ENCODE data around the gene BSCL2. TPM values are rescaled to one million over a fixed set of nuclear protein-coding genes. Genes with fewer than 3 reads are reported as not detected.
A peak's percentile ranks its signal among the peaks of the same experiment; 100 is the strongest.

BSCL2 gene
- total RNA-seq, 1 donor from 2014 or later: 87.0 TPM

GRCh38 chr11:62647609-62648005, 59.6 kb downstream of the BSCL2 start:
- Histone ChIP-seq H3K9me3 (no peaks in the 10 kb centered on the region), H3K4me3 (no peak overlapping the region)

GRCh38 chr11:62646825-62647608, 60.2 kb downstream of the BSCL2 start:
- intact Hi-C loops (cut with DNase I): no loop called here
- no peak for DNase-seq
- H3K36me3 ChIP-seq: peaks cover 49% of the 10 kb centered on the region
- no peaks in the 10 kb centered on the region for H3K27me3 ChIP-seq (ENCODE audit: low read depth)
- H3K4me1 ChIP-seq: peaks cover 37% of the 10 kb centered on the region
- H3K27ac ChIP-seq: no peak overlapping the region
- no peak for TF ChIP-seq CTCF (IDR thresholded peaks at IDR 0.05)
- H3K9me3 ChIP-seq: no peaks in the 10 kb centered on the region
- H3K4me3 ChIP-seq: peak overlapping the region; percentile 90
- ATAC-seq: peak in 1 of 2 donors; percentile 1

More at GRCh38 chr11:62647609-62648005, 59.6 kb downstream of the BSCL2 start:
- intact Hi-C loops (cut with DNase I): no loop called here
- no peak overlapping the region for H3K27ac ChIP-seq
- no peak for DNase-seq
- TF ChIP-seq CTCF (IDR thresholded peaks at IDR 0.05): no peak
- no peak for ATAC-seq
- peaks cover 43% of the 10 kb centered on the region for H3K4me1 ChIP-seq
- peaks cover 44% of the 10 kb centered on the region for H3K36me3 ChIP-seq
- H3K27me3 ChIP-seq (ENCODE audit: low read depth): no peaks in the 10 kb centered on the region

- Histone ChIP-seq H3K27ac (peak within 1 kb of the TSS; percentile 93), H3K4me1 (peaks cover 29% of the 10 kb centered on the region), H3K4me3 (peak within 1 kb of the TSS; percentile 90), H3K9me3 (no peaks in the 10 kb centered on the region), H3K27me3 (ENCODE audit: low read depth) (no peaks in the 10 kb centered on the region), H3K36me3 (peaks cover 49% of the 10 kb centered on the region)
- ATAC-seq (peak; percentile 99), DNase-seq (peak; percentile 100)
- intact Hi-C loops (cut with DNase I): no loop called here
- TF ChIP-seq CTCF (IDR thresholded peaks at IDR 0.05): no peak
Measured at GRCh38 chr11:62645946-62646824, 61.0 kb downstream of the BSCL2 start, which contains the start of gene GANAB. Gene GANAB (minus strand): TSS chr11:62646613. CDS start chr11:62646599, 14 bp downstream.

GRCh38 chr11:62645671-62645945, 61.6 kb downstream of the BSCL2 start:
- TF ChIP-seq CTCF (IDR thresholded peaks at IDR 0.05): no peak
- ATAC-seq (no peak), DNase-seq (no peak)
- no peaks in the 10 kb centered on the region for H3K27me3 ChIP-seq (ENCODE audit: low read depth)
- peak overlapping the region; percentile 90 for H3K4me3 ChIP-seq
- peaks cover 49% of the 10 kb centered on the region for H3K36me3 ChIP-seq
- intact Hi-C loops (cut with DNase I): no loop called here
- H3K27ac ChIP-seq: peak overlapping the region; percentile 93
- peaks cover 23% of the 10 kb centered on the region for H3K4me1 ChIP-seq
- H3K9me3 ChIP-seq: no peaks in the 10 kb centered on the region

- no peaks in the 10 kb centered on the region for H3K27me3 ChIP-seq (ENCODE audit: low read depth)
- no peak overlapping the region for H3K27ac ChIP-seq
- no peak for ATAC-seq
- DNase-seq: no peak
- TF ChIP-seq CTCF (IDR thresholded peaks at IDR 0.05): no peak
- H3K36me3 ChIP-seq: peaks cover 42% of the 10 kb centered on the region
- intact Hi-C loops (cut with DNase I): no loop called here
- no peak overlapping the region for H3K4me3 ChIP-seq
- H3K4me1 ChIP-seq: peaks cover 23% of the 10 kb centered on the region
- no peaks in the 10 kb centered on the region for H3K9me3 ChIP-seq
Measured at GRCh38 chr11:62644220-62644619, 63.0 kb downstream of the BSCL2 start.

Other genes starting within 250 kb of the BSCL2 start
- 809 TPM for gene AHNAK, start 160.6 kb downstream of the BSCL2 start, total RNA-seq
- gene EEF1G, start 133.5 kb downstream of the BSCL2 start, total RNA-seq: 899 TPM
- 15.8 TPM for gene TUT1, start 115.9 kb downstream of the BSCL2 start, total RNA-seq
- 68.4 TPM for gene MTA2, start 105.6 kb downstream of the BSCL2 start, total RNA-seq
- gene EML3, start 94.6 kb downstream of the BSCL2 start, total RNA-seq: 69.3 TPM
- 5.6 TPM for gene ROM1, start 94.2 kb downstream of the BSCL2 start, total RNA-seq
- 32.6 TPM for gene B3GAT3, start 85.4 kb downstream of the BSCL2 start, total RNA-seq
- 228 TPM for gene GANAB, start 60.8 kb downstream of the BSCL2 start, total RNA-seq
- gene INTS5, start 54.1 kb downstream of the BSCL2 start, total RNA-seq: 18.6 TPM
- gene C11orf98, start 42.2 kb downstream of the BSCL2 start, total RNA-seq: 37.1 TPM
- 12.1 TPM for gene CSKMT, start 42.1 kb downstream of the BSCL2 start, total RNA-seq
- 6.1 TPM for gene UQCC3, start 35.8 kb downstream of the BSCL2 start, total RNA-seq
- gene LBHD1, start 35.2 kb downstream of the BSCL2 start, total RNA-seq: 11.1 TPM
- 116 TPM for gene UBXN1, start 28.4 kb downstream of the BSCL2 start, total RNA-seq
- gene LRRN4CL, start 17.9 kb downstream of the BSCL2 start, total RNA-seq: 3.4 TPM
- gene GNG3, start 252 bp upstream of the BSCL2 start, total RNA-seq: not detected
- gene HNRNPUL2, start 20.0 kb upstream of the BSCL2 start, total RNA-seq: 46.1 TPM
- gene TTC9C, start 21.1 kb upstream of the BSCL2 start, total RNA-seq: 24.3 TPM
- gene ZBTB3, start 46.7 kb upstream of the BSCL2 start, total RNA-seq: 11.6 TPM
- 57.5 TPM for gene POLR2G, start 54.2 kb upstream of the BSCL2 start, total RNA-seq
- 23.6 TPM for gene TAF6L, start 64.0 kb upstream of the BSCL2 start, total RNA-seq
- gene TMEM179B, start 80.0 kb upstream of the BSCL2 start, total RNA-seq: 54.6 TPM
- gene TMEM223, start 84.6 kb upstream of the BSCL2 start, total RNA-seq: 17.2 TPM
- 93.2 TPM for gene NXF1, start 98.0 kb upstream of the BSCL2 start, total RNA-seq
- 42.0 TPM for gene STX5, start 124.6 kb upstream of the BSCL2 start, total RNA-seq
- gene TEX54, start 125.4 kb upstream of the BSCL2 start, total RNA-seq: not detected
- 35.3 TPM for gene WDR74, start 132.2 kb upstream of the BSCL2 start, total RNA-seq
- gene SLC3A2, start 173.5 kb upstream of the BSCL2 start, total RNA-seq: 214 TPM
- 6.8 TPM for gene CHRM1, start 213.9 kb upstream of the BSCL2 start, total RNA-seq

Data from lower lobe of right lung (tissue), 2 donors.